GM12865 (cell line): ENCODE data around the gene GALM.
A peak's percentile ranks its signal among the peaks of the same experiment; 100 is the strongest.
"Not testable (repeated sequence)": the region's sequence is repeated elsewhere in the genome, so short reads cannot be mapped to it uniquely, and the experiment has no call there.

Experiments used
- DNase-seq: peaks from one replicate; pipeline ENCODE4 v3.0.0; 2010; ENCODE audit warnings: low read depth
- H3K4me3 ChIP-seq: 2 replicates; pipeline ENCODE4 v1.5.1; 2011; ENCODE audit warnings: mild to moderate bottlenecking, low read depth, low read length, control low read depth
- TF ChIP-seq, protein P1 (sequence below): IDR thresholded peaks from 2 replicates; pipeline ENCODE4 v1.5.1; 2011; ENCODE audit warnings: low read length, control low read depth, low read depth, inconsistent platforms; ENCODE audit not compliant: insufficient read depth; ENCODE audit errors: missing control alignments

Gene GALM

DNA sequence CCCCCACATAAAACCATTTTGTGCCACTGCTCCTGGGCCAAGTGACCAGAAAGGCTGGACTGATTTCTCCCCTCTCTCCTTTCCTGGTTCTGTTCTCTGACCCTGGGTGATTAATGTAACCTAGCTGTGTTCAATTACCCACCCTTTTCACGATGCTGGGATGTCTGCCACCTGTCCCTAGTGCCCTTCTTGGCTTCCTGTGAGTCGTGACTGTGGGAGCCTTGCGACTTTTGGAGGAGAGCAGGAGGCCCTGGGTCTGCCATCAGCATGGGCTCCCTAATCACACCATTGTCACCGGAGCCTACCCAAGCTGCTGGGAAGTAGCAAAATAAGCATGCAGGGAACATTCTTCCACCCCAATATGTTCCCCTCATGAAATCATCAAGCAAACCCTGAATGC is 47.0 kb downstream of the GALM start:
- DNase-seq: no peak
- H3K4me3 ChIP-seq: no peak overlapping the region
- TF ChIP-seq, protein P1, sequence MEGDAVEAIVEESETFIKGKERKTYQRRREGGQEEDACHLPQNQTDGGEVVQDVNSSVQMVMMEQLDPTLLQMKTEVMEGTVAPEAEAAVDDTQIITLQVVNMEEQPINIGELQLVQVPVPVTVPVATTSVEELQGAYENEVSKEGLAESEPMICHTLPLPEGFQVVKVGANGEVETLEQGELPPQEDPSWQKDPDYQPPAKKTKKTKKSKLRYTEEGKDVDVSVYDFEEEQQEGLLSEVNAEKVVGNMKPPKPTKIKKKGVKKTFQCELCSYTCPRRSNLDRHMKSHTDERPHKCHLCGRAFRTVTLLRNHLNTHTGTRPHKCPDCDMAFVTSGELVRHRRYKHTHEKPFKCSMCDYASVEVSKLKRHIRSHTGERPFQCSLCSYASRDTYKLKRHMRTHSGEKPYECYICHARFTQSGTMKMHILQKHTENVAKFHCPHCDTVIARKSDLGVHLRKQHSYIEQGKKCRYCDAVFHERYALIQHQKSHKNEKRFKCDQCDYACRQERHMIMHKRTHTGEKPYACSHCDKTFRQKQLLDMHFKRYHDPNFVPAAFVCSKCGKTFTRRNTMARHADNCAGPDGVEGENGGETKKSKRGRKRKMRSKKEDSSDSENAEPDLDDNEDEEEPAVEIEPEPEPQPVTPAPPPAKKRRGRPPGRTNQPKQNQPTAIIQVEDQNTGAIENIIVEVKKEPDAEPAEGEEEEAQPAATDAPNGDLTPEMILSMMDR: no peak

DNA sequence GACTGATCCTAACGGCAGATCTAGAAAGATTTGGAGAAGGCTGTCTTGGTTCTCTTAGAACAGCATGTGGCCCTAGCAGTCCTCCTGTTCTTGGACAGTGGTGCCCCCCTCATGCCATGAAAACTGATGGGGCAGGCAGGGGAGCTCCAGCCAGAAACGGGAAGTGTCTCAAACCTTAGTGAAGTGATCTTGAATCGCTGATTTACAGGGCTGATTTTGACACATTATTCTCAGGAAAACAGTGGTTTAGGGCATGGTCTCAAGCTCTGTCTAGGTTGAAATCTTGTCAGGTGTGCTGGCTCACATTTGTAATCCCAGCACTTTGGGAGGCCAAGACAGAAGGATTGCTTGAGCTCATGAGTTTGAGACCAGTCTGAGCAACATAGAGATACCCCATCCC is 47.4 kb downstream of the GALM start:
- DNase-seq: no peak
- TF ChIP-seq, protein P1: no peak
- no peak overlapping the region for H3K4me3 ChIP-seq

DNA sequence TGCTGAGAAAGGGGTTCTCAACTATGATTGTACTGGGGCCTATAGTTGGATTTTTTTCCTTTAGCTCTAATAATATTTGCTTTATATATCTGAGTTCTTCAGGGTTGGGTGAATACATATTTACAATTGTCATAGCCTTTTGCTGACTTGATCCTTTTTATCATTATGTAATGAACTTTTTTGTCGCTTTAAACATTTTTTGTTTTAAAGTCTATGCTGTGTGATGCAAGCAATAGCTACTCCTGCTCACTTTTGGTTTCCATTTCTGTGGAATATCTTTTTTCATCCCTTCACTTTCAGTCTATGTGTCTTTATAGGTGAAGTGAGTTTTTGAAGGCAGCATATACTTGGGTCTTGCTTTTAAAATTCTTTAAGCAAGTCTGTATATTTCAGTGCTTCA is 49.0 kb downstream of the GALM start:
- DNase-seq: not testable (repeated sequence)

DNA sequence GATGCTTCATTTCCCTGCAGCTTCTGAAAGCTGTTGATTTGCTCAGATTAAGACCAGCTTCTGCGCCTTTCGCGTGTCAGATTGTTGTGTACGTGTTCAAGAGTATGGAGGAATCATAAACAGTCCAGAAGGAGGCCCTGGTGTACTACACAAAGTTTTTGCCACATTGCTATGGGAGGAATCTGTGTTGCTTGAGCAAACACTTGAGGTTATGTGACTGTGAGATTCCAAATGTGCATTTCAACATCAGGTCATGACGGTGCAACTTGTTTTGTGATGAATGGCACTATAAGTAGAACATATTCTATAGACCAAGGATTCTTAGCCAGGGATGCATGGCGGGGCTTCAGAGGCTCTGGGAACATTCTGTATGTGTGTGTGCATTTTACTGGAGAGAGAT is 50.3 kb downstream of the GALM start:
- no peak for DNase-seq
- TF ChIP-seq, protein P1: no peak
- H3K4me3 ChIP-seq: no peak overlapping the region

More for the DNA sequence above, 49.0 kb downstream of the GALM start:
- not testable (repeated sequence) for H3K4me3 ChIP-seq

DNA sequence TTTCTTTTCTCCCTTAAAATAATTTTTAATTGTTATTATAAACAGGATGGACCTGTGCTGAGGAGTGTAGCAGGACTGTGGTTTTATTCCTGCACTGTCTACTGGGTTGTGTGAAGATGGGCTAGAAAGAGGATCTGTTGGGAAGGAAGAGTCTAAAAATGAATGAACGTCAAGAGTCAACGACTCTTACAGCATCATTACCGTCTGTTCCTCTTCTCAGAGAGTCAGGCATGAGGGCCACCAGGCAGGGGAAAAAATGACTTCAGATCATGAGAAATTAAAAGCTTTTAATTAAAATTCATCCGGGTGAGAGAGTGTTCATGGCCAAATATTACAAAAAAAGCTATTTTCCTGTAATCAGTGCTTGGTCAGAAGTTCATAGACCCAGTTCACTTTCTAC is 52.7 kb downstream of the GALM start:
- TF ChIP-seq, protein P1: no peak
- no peak for DNase-seq

DNA sequence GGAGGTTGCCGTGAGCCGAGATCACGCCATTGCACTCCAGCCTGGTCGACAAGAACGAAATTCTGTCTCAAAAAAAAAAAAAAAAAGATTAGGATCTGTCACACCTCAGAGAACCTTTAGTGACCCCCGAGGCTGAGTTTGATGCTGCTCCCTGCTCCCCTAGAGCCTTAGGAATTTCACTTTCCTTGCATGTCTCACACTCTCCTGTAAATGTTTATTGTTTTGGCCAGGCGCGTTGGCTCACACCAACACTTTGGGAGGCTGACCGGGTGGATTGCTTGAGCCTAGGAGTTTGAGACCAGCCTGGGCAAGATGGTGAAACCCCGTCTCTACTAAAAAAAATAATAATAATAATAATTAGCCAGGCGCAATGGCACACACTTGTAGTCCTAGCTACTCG is 53.8 kb downstream of the GALM start:
- no peak for DNase-seq
- no peak overlapping the region for H3K4me3 ChIP-seq
- TF ChIP-seq, protein P1: no peak

More for the DNA sequence above, 52.7 kb downstream of the GALM start:
- no peak overlapping the region for H3K4me3 ChIP-seq

DNA sequence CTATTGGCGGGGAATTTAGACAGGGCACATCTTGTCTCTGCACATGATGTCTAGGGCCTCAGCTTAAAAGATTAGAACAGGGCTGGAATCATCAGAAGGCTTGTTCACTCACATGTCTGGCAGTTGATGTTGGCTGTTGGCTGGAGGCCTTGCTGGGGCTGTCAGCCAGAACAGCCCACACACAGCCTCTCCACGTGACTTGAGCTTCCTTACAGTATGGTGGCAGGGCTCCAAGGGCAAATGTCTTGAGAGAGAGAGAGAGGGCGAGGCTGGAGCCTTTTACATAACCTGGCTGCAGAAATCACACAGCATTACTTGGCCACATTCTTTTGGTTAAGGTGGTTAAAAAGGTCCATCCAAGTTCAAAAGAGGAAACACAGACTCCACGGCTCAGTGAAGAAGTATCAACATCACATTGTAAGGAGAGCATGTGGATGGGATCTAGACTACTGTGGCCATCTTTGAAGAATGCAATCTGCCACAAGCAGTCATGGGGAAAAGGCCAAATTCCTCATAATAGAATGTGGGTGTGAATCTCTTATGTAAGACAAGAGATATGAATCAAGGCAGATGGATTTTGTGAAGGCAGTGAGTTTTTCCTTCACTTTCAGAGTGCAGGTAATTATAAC is 54.8 kb downstream of the GALM start:
- peak; percentile 85 for DNase-seq
- TF ChIP-seq, protein P1: no peak
- H3K4me3 ChIP-seq: no peak overlapping the region
